K562 (cell line): ENCODE data around the gene HAS3. TPM values are rescaled to one million over a fixed set of nuclear protein-coding genes. Genes with fewer than 3 reads are reported as not detected.

ENCODE experiments used
- BHLHE40 ChIP-seq: IDR thresholded peaks from 2 replicates; pipeline ENCODE4 v1.6.1; 2011; ENCODE audit warnings: low read length, improper control_type of control experiment
- CTBP1 ChIP-seq: fragments of 450-650 bp; IDR thresholded peaks from 2 replicates; pipeline ENCODE4 v1.6.1; 2016; ENCODE audit warnings: borderline replicate concordance
- CUX1 ChIP-seq: fragments of 200-800 bp; sonication (Bioruptor generic); IDR thresholded peaks from 2 replicates; pipeline ENCODE4 v1.6.1; 2016; ENCODE audit warnings: missing genetic modification characterization, missing compliant biosample characterization
- DPF2 ChIP-seq: fragments of 450-650 bp; IDR thresholded peaks from 2 replicates; pipeline ENCODE4 v1.6.1; 2016
- FOSL1 ChIP-seq: fragments of 200-800 bp; sonication (Bioruptor generic); conservative IDR thresholded peaks from 2 replicates; pipeline ENCODE4 v1.6.1; 2016; ENCODE audit warnings: missing genetic modification characterization, missing compliant biosample characterization
- GMEB1 ChIP-seq: fragments of 250-450 bp; sonication (Bioruptor Pico); IDR thresholded peaks from 2 replicates; pipeline ENCODE4 v1.4.0; 2020; ENCODE audit warnings: mild to moderate bottlenecking
- HIVEP1 ChIP-seq: fragments of 250-450 bp; sonication (Bioruptor Pico); IDR thresholded peaks from 2 replicates; pipeline ENCODE4 v1.4.0; 2020; ENCODE audit warnings: mild to moderate bottlenecking
- JUNB ChIP-seq: fragments of 450-650 bp; formaldehyde crosslinking; conservative IDR thresholded peaks from 2 replicates; pipeline ENCODE4 v1.4.0; 2020; ENCODE audit warnings: mild to moderate bottlenecking
- KLF16 ChIP-seq: IDR thresholded peaks from 2 replicates; pipeline ENCODE4 v1.6.1; 2016; ENCODE audit warnings: antibody characterized with exemption
- L3MBTL2 ChIP-seq: fragments of 450-650 bp; IDR thresholded peaks from 2 replicates; pipeline ENCODE4 v1.6.1; 2016; ENCODE audit warnings: mild to moderate bottlenecking, moderate library complexity
- MAFG ChIP-seq: fragments of 450-650 bp; conservative IDR thresholded peaks from 2 replicates; pipeline ENCODE4 v1.6.1; 2016; ENCODE audit warnings: missing genetic modification characterization, missing compliant biosample characterization
- MTA2 ChIP-seq: fragments of 450-650 bp; IDR thresholded peaks from 2 replicates; pipeline ENCODE4 v1.6.1; 2016; ENCODE audit warnings: low read depth
- MYNN ChIP-seq, 2 experiments: sonication (generic); formaldehyde crosslinking in 1 of 2; IDR thresholded peaks; 2 replicates each; pipeline versions ENCODE4 v1.5.0 to v1.6.1; 2016 to 2020; ENCODE audit warnings: antibody characterized with exemption in 1 of 2, missing genetic modification reagents in 1 of 2
- RFX7 ChIP-seq: fragments of 250-450 bp; sonication (Bioruptor Pico); IDR thresholded peaks from 2 replicates; pipeline ENCODE4 v1.5.1; 2021; ENCODE audit warnings: mild to moderate bottlenecking
- SMARCA4 ChIP-seq: fragments of 450-650 bp; IDR thresholded peaks from 2 replicates; pipeline ENCODE4 v1.6.1; 2016
- SMARCC2 ChIP-seq: fragments of 450-650 bp; IDR thresholded peaks from 2 replicates; pipeline ENCODE4 v1.6.1; 2017; ENCODE audit warnings: antibody characterized with exemption, moderate library complexity, mild to moderate bottlenecking, low read depth
- SMARCE1 ChIP-seq: fragments of 450-650 bp; IDR thresholded peaks from 2 replicates; pipeline ENCODE4 v1.7.1; 2016; ENCODE audit warnings: mild to moderate bottlenecking
- SOX6 ChIP-seq: fragments of 450-650 bp; IDR thresholded peaks from 2 replicates; pipeline ENCODE4 v1.6.1; 2014; ENCODE audit warnings: mild to moderate bottlenecking
- TBL1XR1 ChIP-seq, 2 experiments: IDR thresholded peaks; 2 replicates each; pipeline ENCODE4 v1.6.1; 2012; ENCODE audit warnings: improper control_type of control experiment in 2 of 2, low read length in 2 of 2, mild to moderate bottlenecking in 1 of 2
- TFAM ChIP-seq: fragments of 250-450 bp; sonication (Bioruptor Pico); conservative IDR thresholded peaks from 2 replicates; pipeline ENCODE4 v1.5.0; 2021; ENCODE audit warnings: mild to moderate bottlenecking, moderate library complexity
- TRIM24 ChIP-seq, 2 experiments: fragments of 450-650 bp; IDR thresholded peaks; 2 replicates each; pipeline ENCODE4 v1.6.1; 2016
- USF2 ChIP-seq: sonication (generic); formaldehyde crosslinking; IDR thresholded peaks from 2 replicates; pipeline ENCODE4 v1.5.0; 2020; ENCODE audit warnings: missing genetic modification reagents
- ZFPM2 ChIP-seq: fragments of 250-450 bp; sonication (Bioruptor Pico); IDR thresholded peaks from 2 replicates; pipeline ENCODE4 v1.5.1; 2022; ENCODE audit warnings: mild to moderate bottlenecking
- polyA plus RNA-seq, 8 experiments: library from polyadenylated mRNA; depleted of rRNA in 4 of 8; stranded (reverse) in 5 of 8; unstranded in 3 of 8; fragments of >200 nt; fragmentation: Nextera tagmentation in 2 of 8; fragmentation: Illumina TruSeq in 1 of 8; extraction: Ambion mirVana in 2 of 8; extraction: Trizol in 1 of 8; gene quantifications; 2 replicates each; pipeline versions ENCODE4 v1.2.1 to v1.2.3, GENCODE V29; 2011 to 2014; ENCODE audit warnings: inconsistent platforms in 1 of 8, missing spikeins in 1 of 8
- total RNA-seq, 7 experiments: library from RNA; depleted of rRNA in 6 of 7; stranded (reverse); fragments of >200 nt in 6 of 7; fragmentation: Illumina TruSeq in 2 of 7; extraction: Trizol in 2 of 7; gene quantifications; 2 replicates each; pipeline versions ENCODE4 v1.2.1 to v1.2.3, GENCODE V29; 2011 to 2021; ENCODE audit warnings: low replicate concordance in 1 of 7

HAS3 gene
- total and polyA plus RNA-seq, 9 of the 15 experiments (the other 6 are each of a cell fraction or from before 2014, with no cell fraction given) = 0.04 to 0.33 (median 0.13) TPM; not detected in 1

GRCh38 chr16:69089091-69089910, 16.2 kb upstream of the HAS3 start (continued):
- TF ChIP-seq JUNB (CRISPR knock-in tag) (peak; percentile 31; the same call in 1 of the 2 replicates), L3MBTL2 (0 out of 2 replicates have a peak, but pooled peaks have one; percentile 17), CTBP1 (peak; percentile 48; the same call in 1 of the 2 replicates), TFAM (no peak), KLF16 (peak; percentile 43; the same call in 1 of the 2 replicates), SMARCA4 (peak; percentile 89), MYNN (IDR thresholded peaks at IDR 0.05) (0 out of 2 replicates have a peak, but pooled peaks have one; percentile 32), MYNN (CRISPR knock-in tag; IDR thresholded peaks at IDR 0.05) (no peak), MAFG (0 out of 2 replicates have a peak, but pooled peaks have one; percentile 19), TRIM24 (IDR thresholded peaks at IDR 0.05) (peak in 1 of 2 experiments; percentile 37; a peak in 1 of 4 replicates), GMEB1 (no peak), MTA2 (peak; percentile 63), FOSL1 (tag) (peak; percentile 98), SMARCE1 (peak; percentile 95), BHLHE40 (peak; percentile 32; the same call in 1 of the 2 replicates), HIVEP1 (CRISPR knock-in tag) (no peak), SMARCC2 (peak; percentile 73; the same call in 1 of the 2 replicates), RFX7 (no peak), TBL1XR1 (IDR thresholded peaks at IDR 0.05; ENCODE audit: low read length in 2 of 2) (0 out of 4 replicates have a peak, but pooled peaks of 1 of the 2 experiments have one; percentile 23), ZFPM2 (CRISPR knock-in tag) (no peak), DPF2 (peak; percentile 90), USF2 (CRISPR knock-in tag) (peak; percentile 9; the same call in 1 of the 2 replicates), CUX1 (CRISPR knock-in tag) (0 out of 2 replicates have a peak, but pooled peaks have one; percentile 43), SOX6 (peak; percentile 38; the same call in 1 of the 2 replicates)
